ENCODE data around the gene BICRA. TPM values are rescaled to one million over a fixed set of nuclear protein-coding genes. Genes with fewer than 3 reads are reported as not detected.
A peak's percentile ranks its signal among the peaks of the same experiment; 100 is the strongest.

BICRA gene
- total and polyA plus RNA-seq, 9 of the 15 experiments (the other 6 are each of a cell fraction or from before 2014, with no cell fraction given): 0.01 to 8.8 (median 1.2) TPM

GRCh38 chr19:47614559-47614958, 5.6 kb downstream of the BICRA start:
- Histone ChIP-seq H3K79me2 (ENCODE audit: control insufficient read depth, insufficient read depth, low read length) (peaks cover 77% of the 10 kb centered on the region), H3K27me3 (ENCODE audit: control insufficient read depth in 2 of 2, insufficient read depth in 2 of 2, low read length in 2 of 2) (no peaks in the 10 kb centered on the region), H3K9ac (ENCODE audit: insufficient read depth in 1 of 2, low read depth in 2 of 2, low read length in 2 of 2) (no peak overlapping the region), H3K9me3 (replicated peaks; ENCODE audit: control insufficient read depth, insufficient read depth, low read depth, low read length) (no peaks in the 10 kb centered on the region), H3K4me1 (replicated peaks in 1 of 2; ENCODE audit: control insufficient read depth in 2 of 2, insufficient read depth in 2 of 2, low read length in 2 of 2) (peaks cover 3 to 28% of the 10 kb centered on the region in 2 experiments; a peak in 4 of 5 replicates), H2AFZ (ENCODE audit: low read depth, low read length) (no peak overlapping the region), H3K4me2 (ENCODE audit: insufficient read depth, low read length) (no peak overlapping the region), H3K9me1 (ENCODE audit: control insufficient read depth, insufficient read depth, low read length) (no peaks in the 10 kb centered on the region), H4K20me1 (replicated peaks; ENCODE audit: control insufficient read depth, insufficient read depth, low read length) (peaks cover 46% of the 10 kb centered on the region), H3K36me3 (ENCODE audit: control insufficient read depth, insufficient read depth, low read length) (no peaks in the 10 kb centered on the region; the same call in 2 of the 3 replicates), H3K4me3 (no peak overlapping the region), H3K27ac (ENCODE audit: extremely low read depth, low read depth, low read length) (no peak overlapping the region)
- DNase-seq (ENCODE audit: extremely low read depth in 1 of 4, low spot score in 3 of 4): no peak
- in situ Hi-C loops (cut with MboI) (no loop called here), intact Hi-C loops (cut with micrococcal nuclease) (no loop called here)
- ChIA-PET CTCF (ENCODE audit: low intra/inter-chr PET ratio) (no interaction called here), POLR2A (interaction anchor here (0.7 kb wide), 1 partner anchor 103 kb away, joined by 3 read pairs; no protein-coding TSS in a partner anchor)
- ATAC-seq: no peak
- 94% methylated on average over 10 of the region's 10 CpGs for WGBS (ENCODE audit: insufficient coverage, low coverage, missing lambda C conversion rate)
- BruUV-seq (replicated peaks): no TSS peak
- 0 out of 2 replicates have a peak, but pooled peaks have one; percentile 16 for TF ChIP-seq BCOR (IDR thresholded peaks at IDR 0.05)
- TF ChIP-seq EP300 (IDR thresholded peaks at IDR 0.05; ENCODE audit: low read length): no peak
- no peak for TF ChIP-seq THRB (CRISPR knock-in tag; conservative IDR thresholded peaks at IDR 0.05)
- peak; percentile 59 for TF ChIP-seq RBM25 (IDR thresholded peaks at IDR 0.05; ENCODE audit: low read depth, low read length, severe bottlenecking)
- TF ChIP-seq ZNF146 (CRISPR knock-in tag; IDR thresholded peaks at IDR 0.05; ENCODE audit: unreplicated experiment): peak; percentile 97
- FAIRE-seq: peak; percentile 44

Data from K562 (cell line).